Loucy (cell line): ENCODE results near the gene MPRIP.

Source experiments
- H2AFZ ChIP-seq: fragments of 200-600 bp; sonication (generic); 2 replicates; pipeline ENCODE4 v1.6.0; 2016; ENCODE audit warnings: antibody characterized with exemption, mild to moderate bottlenecking, low read length, moderate library complexity
- H3F3A ChIP-seq: fragments of 200-600 bp; 2 replicates; pipeline ENCODE4 v1.6.0; 2016; ENCODE audit warnings: antibody characterized with exemption, low read depth, mild to moderate bottlenecking
- H3K27me3 ChIP-seq: fragments of 200-600 bp; sonication (generic); 2 replicates; pipeline ENCODE4 v1.6.1; 2014; ENCODE audit warnings: low read length, mild to moderate bottlenecking; ENCODE audit not compliant: insufficient read depth, poor library complexity, severe bottlenecking
- H3K36me3 ChIP-seq: fragments of 200-600 bp; sonication (generic); 2 replicates; pipeline ENCODE4 v1.6.1; 2016; ENCODE audit warnings: low read length; ENCODE audit not compliant: insufficient read depth
- H3K4me1 ChIP-seq: fragments of 200-600 bp; sonication (generic); 2 replicates; pipeline ENCODE4 v1.5.1; 2014; ENCODE audit warnings: low read length, mild to moderate bottlenecking; ENCODE audit not compliant: insufficient read depth, poor library complexity, severe bottlenecking
- H3K4me2 ChIP-seq: fragments of 200-600 bp; sonication (generic); 2 replicates; pipeline ENCODE4 v1.6.0; 2014; ENCODE audit warnings: antibody characterized with exemption, low read length, low read depth, mild to moderate bottlenecking; ENCODE audit not compliant: poor library complexity, severe bottlenecking
- H3K4me3 ChIP-seq: fragments of 200-600 bp; sonication (generic); 2 replicates; pipeline ENCODE4 v1.5.1; 2014; ENCODE audit warnings: low read length, mild to moderate bottlenecking, mixed read lengths; ENCODE audit not compliant: poor library complexity, severe bottlenecking
- H3K79me2 ChIP-seq: fragments of 200-600 bp; sonication (generic); 2 replicates; pipeline ENCODE4 v1.6.1; 2014; ENCODE audit warnings: low read length; ENCODE audit not compliant: insufficient read depth
- H3K9ac ChIP-seq: fragments of 200-600 bp; sonication (generic); 2 replicates; pipeline ENCODE4 v1.6.0; 2014; ENCODE audit warnings: mild to moderate bottlenecking, low read depth, low read length, moderate library complexity; ENCODE audit not compliant: poor library complexity, severe bottlenecking
- H3K9me2 ChIP-seq: fragments of 200-600 bp; sonication (generic); replicated peaks from 2 replicates; pipeline ENCODE4 v1.6.1; 2016; ENCODE audit warnings: low read depth, low read length, mixed read lengths
- H3K9me3 ChIP-seq: fragments of 200-600 bp; sonication (generic); 2 replicates; pipeline ENCODE4 v1.6.1; 2014; ENCODE audit warnings: mild to moderate bottlenecking, antibody characterized with exemption, low read length, low read depth; ENCODE audit not compliant: insufficient read depth
- H4K20me1 ChIP-seq: fragments of 200-600 bp; sonication (generic); 2 replicates; pipeline ENCODE4 v1.6.0; 2014; ENCODE audit warnings: antibody characterized with exemption, low read length, mild to moderate bottlenecking; ENCODE audit not compliant: insufficient read depth, poor library complexity, severe bottlenecking
- EZH2phosphoT487 ChIP-seq: fragments of 200-600 bp; IDR thresholded peaks from 2 replicates; pipeline ENCODE4 v1.6.1; 2018; ENCODE audit warnings: antibody characterized with exemption, mild to moderate bottlenecking, moderate library complexity, borderline replicate concordance
- TF ChIP-seq, protein P1 (sequence below): fragments of 200-600 bp; sonication (generic); conservative IDR thresholded peaks from 2 replicates; pipeline ENCODE4 v1.5.1; 2014; ENCODE audit warnings: mild to moderate bottlenecking, antibody characterized with exemption, low read length

MPRIP gene

GRCh38 chr17:17154556-17154955 is 112.3 kb downstream of the MPRIP start:
- H3K9ac ChIP-seq = no peak overlapping the region
- no peaks in the 10 kb centered on the region for H3K4me1 ChIP-seq
- peaks cover 91% of the 10 kb centered on the region; the same call in 1 of the 2 replicates for H3K36me3 ChIP-seq
- TF ChIP-seq, protein P1, sequence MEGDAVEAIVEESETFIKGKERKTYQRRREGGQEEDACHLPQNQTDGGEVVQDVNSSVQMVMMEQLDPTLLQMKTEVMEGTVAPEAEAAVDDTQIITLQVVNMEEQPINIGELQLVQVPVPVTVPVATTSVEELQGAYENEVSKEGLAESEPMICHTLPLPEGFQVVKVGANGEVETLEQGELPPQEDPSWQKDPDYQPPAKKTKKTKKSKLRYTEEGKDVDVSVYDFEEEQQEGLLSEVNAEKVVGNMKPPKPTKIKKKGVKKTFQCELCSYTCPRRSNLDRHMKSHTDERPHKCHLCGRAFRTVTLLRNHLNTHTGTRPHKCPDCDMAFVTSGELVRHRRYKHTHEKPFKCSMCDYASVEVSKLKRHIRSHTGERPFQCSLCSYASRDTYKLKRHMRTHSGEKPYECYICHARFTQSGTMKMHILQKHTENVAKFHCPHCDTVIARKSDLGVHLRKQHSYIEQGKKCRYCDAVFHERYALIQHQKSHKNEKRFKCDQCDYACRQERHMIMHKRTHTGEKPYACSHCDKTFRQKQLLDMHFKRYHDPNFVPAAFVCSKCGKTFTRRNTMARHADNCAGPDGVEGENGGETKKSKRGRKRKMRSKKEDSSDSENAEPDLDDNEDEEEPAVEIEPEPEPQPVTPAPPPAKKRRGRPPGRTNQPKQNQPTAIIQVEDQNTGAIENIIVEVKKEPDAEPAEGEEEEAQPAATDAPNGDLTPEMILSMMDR = no peak
- TF ChIP-seq EZH2phosphoT487 = no peak
- H3F3A ChIP-seq = no peaks in the 10 kb centered on the region
- H2AFZ ChIP-seq = no peak overlapping the region
- no peaks in the 10 kb centered on the region for H3K9me3 ChIP-seq
- H3K79me2 ChIP-seq = no peaks in the 10 kb centered on the region
- H3K9me2 ChIP-seq = no peaks in the 10 kb centered on the region
- H3K4me3 ChIP-seq = no peak overlapping the region
- H3K4me2 ChIP-seq = no peak overlapping the region
- no peaks in the 10 kb centered on the region for H3K27me3 ChIP-seq
- no peaks in the 10 kb centered on the region for H4K20me1 ChIP-seq

- no peaks in the 10 kb centered on the region for H3K27me3 ChIP-seq
- no peaks in the 10 kb centered on the region for H3K79me2 ChIP-seq
- no peaks in the 10 kb centered on the region for H4K20me1 ChIP-seq
- H3K4me2 ChIP-seq = no peak overlapping the region
- H3F3A ChIP-seq = no peaks in the 10 kb centered on the region
- no peak overlapping the region for H2AFZ ChIP-seq
- H3K9me2 ChIP-seq = no peaks in the 10 kb centered on the region
- H3K9me3 ChIP-seq = no peaks in the 10 kb centered on the region
- no peak overlapping the region for H3K9ac ChIP-seq
- TF ChIP-seq EZH2phosphoT487 = no peak
- TF ChIP-seq, protein P1 = no peak
- no peaks in the 10 kb centered on the region for H3K4me1 ChIP-seq
- no peak overlapping the region for H3K4me3 ChIP-seq
- peaks cover 92% of the 10 kb centered on the region; the same call in 1 of the 2 replicates for H3K36me3 ChIP-seq
Measured at GRCh38 chr17:17154981-17155380, 112.7 kb downstream of the MPRIP start.

- Histone ChIP-seq H3K36me3 (peaks cover 92% of the 10 kb centered on the region; the same call in 1 of the 2 replicates), H2AFZ (no peak overlapping the region), H3K9me2 (no peaks in the 10 kb centered on the region), H3K4me3 (no peak overlapping the region), H3K27me3 (no peaks in the 10 kb centered on the region), H4K20me1 (no peaks in the 10 kb centered on the region), H3K4me1 (no peaks in the 10 kb centered on the region), H3F3A (no peaks in the 10 kb centered on the region), H3K4me2 (no peak overlapping the region), H3K9ac (no peak overlapping the region), H3K79me2 (no peaks in the 10 kb centered on the region), H3K9me3 (no peaks in the 10 kb centered on the region)
- TF ChIP-seq EZH2phosphoT487 = no peak
- TF ChIP-seq, protein P1 = no peak
Measured at GRCh38 chr17:17155568-17155967, 113.3 kb downstream of the MPRIP start.
